ENCODE results near the gene ZFR2. TPM values are rescaled to one million over a fixed set of nuclear protein-coding genes. Genes with fewer than 3 reads are reported as not detected.

Gene ZFR2
- total RNA-seq, 1 donor from 2014 or later: 0.55 TPM

- H3K27ac ChIP-seq: no peak overlapping the region
- H3K4me1 ChIP-seq: no peaks in the 10 kb centered on the region
- no peak for ATAC-seq
- intact Hi-C loops (cut with DNase I): no loop called here
- DNase-seq: no peak
- no peaks in the 10 kb centered on the region for H3K9me3 ChIP-seq
- no peak overlapping the region for H3K4me3 ChIP-seq
- no peak for TF ChIP-seq CTCF (IDR thresholded peaks at IDR 0.05)
- H3K36me3 ChIP-seq: no peaks in the 10 kb centered on the region
- H3K27me3 ChIP-seq: no peaks in the 10 kb centered on the region
Observed at GRCh38 chr19:3827306-3827705, 41.5 kb downstream of the ZFR2 start.

- no peak for TF ChIP-seq CTCF (IDR thresholded peaks at IDR 0.05)
- no peak for DNase-seq
- H3K27me3 ChIP-seq: no peaks in the 10 kb centered on the region
- no peaks in the 10 kb centered on the region for H3K4me1 ChIP-seq
- intact Hi-C loops (cut with DNase I): no loop called here
- H3K9me3 ChIP-seq: no peaks in the 10 kb centered on the region
- H3K27ac ChIP-seq: no peak overlapping the region
- ATAC-seq: no peak
- H3K4me3 ChIP-seq: no peak overlapping the region
- H3K36me3 ChIP-seq: no peaks in the 10 kb centered on the region
Observed at GRCh38 chr19:3826163-3826562, 42.7 kb downstream of the ZFR2 start.

- intact Hi-C loops (cut with DNase I): no loop called here
- ATAC-seq (no peak), DNase-seq (no peak)
- TF ChIP-seq CTCF (IDR thresholded peaks at IDR 0.05): no peak
- H3K4me1 ChIP-seq: no peaks in the 10 kb centered on the region
- H3K9me3 ChIP-seq: no peaks in the 10 kb centered on the region
- H3K4me3 ChIP-seq: no peak overlapping the region
- H3K27ac ChIP-seq: no peak overlapping the region
- H3K27me3 ChIP-seq: no peaks in the 10 kb centered on the region
- no peaks in the 10 kb centered on the region for H3K36me3 ChIP-seq
Observed at GRCh38 chr19:3825286-3825956, 43.4 kb downstream of the ZFR2 start.

GRCh38 chr19:3823350-3823713 lies 45.5 kb downstream of the ZFR2 start:
- no peaks in the 10 kb centered on the region for H3K36me3 ChIP-seq
- H3K9me3 ChIP-seq: no peaks in the 10 kb centered on the region
- no peak for TF ChIP-seq CTCF (IDR thresholded peaks at IDR 0.05)
- H3K4me1 ChIP-seq: no peaks in the 10 kb centered on the region
- no peaks in the 10 kb centered on the region for H3K27me3 ChIP-seq
- no peak for DNase-seq
- ATAC-seq: no peak
- intact Hi-C loops (cut with DNase I): no loop called here
- no peak overlapping the region for H3K4me3 ChIP-seq
- H3K27ac ChIP-seq: no peak overlapping the region

- no peak for TF ChIP-seq CTCF (IDR thresholded peaks at IDR 0.05)
- no peak overlapping the region for H3K4me3 ChIP-seq
- intact Hi-C loops (cut with DNase I): no loop called here
- ATAC-seq (no peak), DNase-seq (no peak)
- H3K27ac ChIP-seq: no peak overlapping the region
- no peaks in the 10 kb centered on the region for H3K27me3 ChIP-seq
- H3K36me3 ChIP-seq: no peaks in the 10 kb centered on the region
- no peaks in the 10 kb centered on the region for H3K4me1 ChIP-seq
- no peaks in the 10 kb centered on the region for H3K9me3 ChIP-seq
Observed at GRCh38 chr19:3822683-3823349, 46.0 kb downstream of the ZFR2 start.
